Sigmoid colon (tissue), 7 donors: ENCODE results near the gene ZFHX3. TPM values are rescaled to one million over a fixed set of nuclear protein-coding genes. Genes with fewer than 3 reads are reported as not detected.
A peak's percentile ranks its signal among the peaks of the same experiment; 100 is the strongest.

Experiments used
- DNase-seq: peaks from one replicate; pipeline ENCODE4 v3.0.0-alpha.2; 2019
- H3K27ac ChIP-seq, 4 donors: fragments of 200-600 bp; sonication (generic); one replicate each; pipeline ENCODE4 v1.5.1; 2016 to 2019; ENCODE audit warnings: mild to moderate bottlenecking in 1 of 4
- H3K27me3 ChIP-seq, 3 donors: fragments of 200-600 bp; sonication (generic); one replicate each; pipeline ENCODE4 v1.5.1; 2019; ENCODE audit warnings: mild to moderate bottlenecking in 1 of 3
- H3K36me3 ChIP-seq, 4 donors: fragments of 200-600 bp; sonication (generic); one replicate each; pipeline ENCODE4 v1.5.1; 2016 to 2019
- H3K4me1 ChIP-seq, 4 donors: fragments of 200-600 bp; sonication (generic); one replicate each; pipeline ENCODE4 v1.5.1; 2017 to 2019
- H3K4me3 ChIP-seq, 4 donors: fragments of 200-600 bp; sonication (generic); one replicate each; pipeline ENCODE4 v1.5.1; 2017 to 2019; ENCODE audit warnings: mild to moderate bottlenecking in 2 of 4, moderate library complexity in 1 of 4
- H3K9me3 ChIP-seq, 4 donors: fragments of 200-600 bp in 3 of 4; sonication (generic) in 3 of 4; one replicate each; pipeline versions ENCODE4 v1.5.1 to v1.6.1; 2013 to 2019
- EP300 ChIP-seq, 4 donors: sonication (generic); formaldehyde crosslinking; IDR thresholded peaks; one replicate each; pipeline ENCODE4 v1.6.1; 2017; ENCODE audit warnings: antibody characterized with exemption in 4 of 4
- POLR2A ChIP-seq, 2 donors: fragments of 450-650 bp; IDR thresholded peaks; one replicate each; pipeline ENCODE4 v1.6.1; 2016; ENCODE audit warnings: antibody characterized with exemption in 2 of 2, mild to moderate bottlenecking in 2 of 2, moderate library complexity in 2 of 2
- POLR2AphosphoS5 ChIP-seq, 4 donors: sonication (generic); formaldehyde crosslinking; IDR thresholded peaks; one replicate each; pipeline ENCODE4 v1.6.1; 2017; ENCODE audit warnings: antibody characterized with exemption in 4 of 4
- WGBS, 2 donors: extraction: QIAGEN DNeasy Blood & Tissue Kit; methylation state at CpG; one replicate each; pipeline ENCODE4 v1.1.7; 2013; 5-methylcytosine and 5-hydroxymethylcytosine counted together
- intact Hi-C: fragments of 100-400 bp; cut with DNase I; formaldehyde crosslinking; loops from one replicate; pipeline ENCODE4 v1.15.1; 2023
- polyA plus RNA-seq, 3 donors: library from polyadenylated mRNA; stranded (reverse); fragments of 200-250 nt; gene quantifications; one replicate each; pipeline ENCODE4 v1.2.3, GENCODE V29; 2013
- total RNA-seq, 4 donors: library from RNA; depleted of rRNA; stranded (reverse); fragments of >200 nt; gene quantifications; one replicate each; pipeline ENCODE4 v1.1.0, GENCODE V29; 2016
- TF ChIP-seq, protein P1 (sequence below), 4 experiments: fragments of 450-650 bp in 3 of 4; fragments of 200-600 bp in 1 of 4; IDR thresholded peaks; one replicate each; pipeline ENCODE4 v1.5.1; 2016 to 2019; ENCODE audit warnings: antibody characterized with exemption in 4 of 4, mild to moderate bottlenecking in 3 of 4, moderate library complexity in 2 of 4
- donor health status: healthy with polysubstance abuse.
- donor health status: Bipolar disorder and iron deficiency.
- donor health status: healthy.

Gene ZFHX3
- total and polyA plus RNA-seq, 7 donors = 0.69 to 38.8 (median 17.8) TPM

DNA sequence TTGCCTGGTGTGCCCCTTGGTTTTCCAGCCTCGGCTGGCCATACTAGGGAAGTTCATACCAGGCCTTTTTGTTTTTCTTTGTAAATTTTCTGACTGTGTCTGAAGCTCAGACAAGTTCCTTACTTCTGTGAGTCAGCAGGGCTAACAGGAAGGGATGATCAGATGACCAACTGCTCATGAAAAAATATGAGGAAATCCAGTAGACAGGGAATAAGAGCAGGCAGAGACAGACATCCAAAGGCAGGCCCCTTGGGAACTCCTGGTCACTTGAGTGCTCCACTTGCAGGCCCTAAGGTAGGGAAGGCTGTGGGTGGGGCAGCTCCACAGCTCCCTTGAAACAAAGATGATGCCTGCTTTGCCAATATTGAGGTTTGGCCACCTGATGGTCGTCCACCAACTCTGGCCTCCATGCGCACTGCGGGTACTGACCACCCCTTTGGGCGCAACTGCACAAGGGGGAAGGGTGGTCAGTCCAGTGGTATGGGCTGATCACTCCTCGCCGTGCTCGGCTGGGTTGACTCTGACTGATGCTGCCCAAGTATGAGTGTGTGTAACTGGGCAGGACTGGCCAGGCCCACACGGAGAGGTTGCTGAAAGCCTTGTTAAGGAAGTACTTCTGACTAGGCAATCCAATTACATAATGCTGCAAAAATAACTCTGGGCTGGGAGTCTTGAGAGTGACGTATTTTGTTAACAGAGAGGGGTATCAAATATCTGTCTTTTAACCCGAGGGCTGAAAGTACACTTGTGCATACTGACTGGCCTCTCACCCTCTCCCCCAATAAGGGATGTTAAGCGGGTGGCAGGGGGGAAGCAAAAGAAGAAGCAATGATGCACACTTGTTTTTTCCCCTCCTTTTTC, 20.8 kb upstream of the ZFHX3 start:
- peaks cover 0 to 22% (median 0%) of the 10 kb centered on the region in 3 donors for H3K27me3 ChIP-seq
- H3K4me1 ChIP-seq = peaks cover 0 to 63% (median 60%) of the 10 kb centered on the region in 4 donors
- 64 to 70% methylated on average over 12 of the region's 12 CpGs for WGBS, 2 donors
- no peak overlapping the region for H3K4me3 ChIP-seq
- no peaks in the 10 kb centered on the region for H3K36me3 ChIP-seq
- peak; percentile 93 for DNase-seq
- peak overlapping the region; percentile 78 to 98 (median 89) for H3K27ac ChIP-seq
- TF ChIP-seq POLR2A (IDR thresholded peaks at IDR 0.05) (peak in 1 of 2 donors; percentile 14), EP300 (IDR thresholded peaks at IDR 0.05) (peak in 1 of 4 donors; percentile 23), POLR2AphosphoS5 (IDR thresholded peaks at IDR 0.05) (peak; percentile 43 to 71 (median 65))
- TF ChIP-seq, protein P1, sequence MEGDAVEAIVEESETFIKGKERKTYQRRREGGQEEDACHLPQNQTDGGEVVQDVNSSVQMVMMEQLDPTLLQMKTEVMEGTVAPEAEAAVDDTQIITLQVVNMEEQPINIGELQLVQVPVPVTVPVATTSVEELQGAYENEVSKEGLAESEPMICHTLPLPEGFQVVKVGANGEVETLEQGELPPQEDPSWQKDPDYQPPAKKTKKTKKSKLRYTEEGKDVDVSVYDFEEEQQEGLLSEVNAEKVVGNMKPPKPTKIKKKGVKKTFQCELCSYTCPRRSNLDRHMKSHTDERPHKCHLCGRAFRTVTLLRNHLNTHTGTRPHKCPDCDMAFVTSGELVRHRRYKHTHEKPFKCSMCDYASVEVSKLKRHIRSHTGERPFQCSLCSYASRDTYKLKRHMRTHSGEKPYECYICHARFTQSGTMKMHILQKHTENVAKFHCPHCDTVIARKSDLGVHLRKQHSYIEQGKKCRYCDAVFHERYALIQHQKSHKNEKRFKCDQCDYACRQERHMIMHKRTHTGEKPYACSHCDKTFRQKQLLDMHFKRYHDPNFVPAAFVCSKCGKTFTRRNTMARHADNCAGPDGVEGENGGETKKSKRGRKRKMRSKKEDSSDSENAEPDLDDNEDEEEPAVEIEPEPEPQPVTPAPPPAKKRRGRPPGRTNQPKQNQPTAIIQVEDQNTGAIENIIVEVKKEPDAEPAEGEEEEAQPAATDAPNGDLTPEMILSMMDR (IDR thresholded peaks at IDR 0.05) = no peak
- intact Hi-C loops = no loop called here
- no peaks in the 10 kb centered on the region for H3K9me3 ChIP-seq

DNA sequence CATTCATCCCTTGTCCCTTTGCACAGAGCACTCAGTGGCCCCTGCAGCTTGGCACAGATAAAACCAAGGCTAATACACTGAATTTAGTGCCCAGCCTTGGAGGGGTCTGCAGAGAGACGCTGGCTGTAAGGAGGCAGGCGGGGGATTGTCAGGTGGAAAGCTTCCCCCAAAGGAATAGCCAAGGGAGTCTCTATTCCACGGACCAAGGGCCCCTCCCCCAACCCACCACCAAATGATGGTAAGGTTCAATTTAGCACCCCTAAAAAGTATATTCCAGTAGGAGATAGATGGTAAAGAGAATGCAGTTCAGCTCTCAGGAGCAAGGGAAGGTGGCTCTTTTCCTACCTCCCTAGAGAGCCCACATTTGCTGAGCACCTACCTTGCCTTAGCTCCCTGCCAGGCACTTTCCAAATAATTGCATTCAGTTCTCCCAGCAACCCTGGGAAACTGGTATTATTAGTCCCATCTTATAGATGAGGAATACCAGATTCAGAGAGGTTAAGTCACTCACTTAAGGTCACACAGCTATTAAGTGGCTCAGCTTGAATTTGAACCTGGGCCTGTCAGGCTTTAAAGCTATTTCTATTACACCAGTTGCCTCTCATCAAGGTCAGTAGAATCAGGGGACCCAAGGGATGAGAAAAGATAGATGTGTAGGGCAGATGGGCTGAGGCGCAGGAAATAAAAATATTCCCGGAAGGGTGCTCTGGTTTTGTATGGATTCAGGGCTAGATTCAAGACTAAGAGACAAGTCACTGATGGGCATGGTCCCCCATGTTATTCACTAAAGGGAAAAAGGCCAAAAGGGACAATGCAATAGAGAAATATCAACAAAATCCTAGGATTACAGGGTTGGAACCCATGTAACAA, 20.0 kb upstream of the ZFHX3 start:
- no peaks in the 10 kb centered on the region for H3K36me3 ChIP-seq
- H3K4me3 ChIP-seq = no peak overlapping the region
- no peak for TF ChIP-seq EP300 (IDR thresholded peaks at IDR 0.05)
- TF ChIP-seq POLR2A (IDR thresholded peaks at IDR 0.05) = no peak
- no peak for TF ChIP-seq POLR2AphosphoS5 (IDR thresholded peaks at IDR 0.05)
- TF ChIP-seq, protein P1 (IDR thresholded peaks at IDR 0.05) = no peak
- no peaks in the 10 kb centered on the region for H3K9me3 ChIP-seq
- peaks cover 0 to 25% (median 8%) of the 10 kb centered on the region in 3 donors for H3K27me3 ChIP-seq
- peak overlapping the region; percentile 78 to 98 (median 89) for H3K27ac ChIP-seq
- H3K4me1 ChIP-seq = peaks cover 0 to 63% (median 60%) of the 10 kb centered on the region in 4 donors
- intact Hi-C loops = no loop called here
- DNase-seq = peak; percentile 58
- WGBS, 2 donors = 66 to 93% methylated on average over 5 of the region's 5 CpGs

DNA sequence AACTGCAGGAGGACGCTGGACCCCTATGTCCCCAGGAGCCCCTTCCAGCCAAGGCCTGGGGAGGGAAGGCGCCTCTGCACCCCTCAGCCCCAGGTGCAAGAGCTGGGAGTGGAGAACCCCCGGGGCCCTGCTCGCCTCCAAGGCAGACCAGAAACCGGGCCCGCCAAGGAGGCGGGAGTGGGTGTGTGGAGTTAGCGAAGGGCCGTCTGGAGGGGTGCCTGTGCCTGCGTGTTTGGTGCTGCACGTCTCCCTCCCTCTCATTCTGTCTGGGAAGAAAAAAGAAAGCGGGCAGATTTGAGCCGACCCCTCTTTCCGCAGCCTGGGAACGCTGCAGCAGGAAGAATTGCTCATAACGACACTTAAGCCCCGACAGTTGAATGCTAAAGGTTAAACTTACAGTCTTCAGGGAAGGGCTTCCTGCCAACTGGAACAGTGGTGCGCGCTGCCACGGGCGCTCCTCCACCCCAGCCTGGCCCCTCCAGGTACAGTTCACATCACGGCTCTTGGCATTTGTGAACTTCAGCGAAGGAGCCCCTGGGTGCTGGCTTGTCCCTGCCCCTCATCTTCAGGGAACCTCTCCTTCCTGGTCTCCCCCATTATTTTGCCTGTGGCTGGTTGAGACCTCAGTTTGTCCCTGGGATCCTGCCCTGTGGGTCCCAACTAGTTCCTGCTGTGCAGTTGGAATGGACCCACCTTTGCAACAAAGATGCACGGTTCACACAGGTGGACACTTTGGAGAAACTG, 19.2 kb upstream of the ZFHX3 start:
- WGBS, 2 donors = 14 to 46% methylated on average over 24 of the region's 24 CpGs
- peak overlapping the region in 3 of 4 donors; percentile 26 to 44 (median 42) for H3K4me3 ChIP-seq
- TF ChIP-seq EP300 (IDR thresholded peaks at IDR 0.05) = no peak
- peak in 2 of 4 donors; percentile 20 to 25 for TF ChIP-seq POLR2AphosphoS5 (IDR thresholded peaks at IDR 0.05)
- no peaks in the 10 kb centered on the region for H3K9me3 ChIP-seq
- H3K27ac ChIP-seq = peak overlapping the region; percentile 78 to 98 (median 89)
- no peaks in the 10 kb centered on the region for H3K36me3 ChIP-seq
- peaks cover 0 to 63% (median 60%) of the 10 kb centered on the region in 4 donors for H3K4me1 ChIP-seq
- peak; percentile 70 for DNase-seq
- intact Hi-C loops = no loop called here
- peaks cover 0 to 25% (median 8%) of the 10 kb centered on the region in 3 donors for H3K27me3 ChIP-seq

DNA sequence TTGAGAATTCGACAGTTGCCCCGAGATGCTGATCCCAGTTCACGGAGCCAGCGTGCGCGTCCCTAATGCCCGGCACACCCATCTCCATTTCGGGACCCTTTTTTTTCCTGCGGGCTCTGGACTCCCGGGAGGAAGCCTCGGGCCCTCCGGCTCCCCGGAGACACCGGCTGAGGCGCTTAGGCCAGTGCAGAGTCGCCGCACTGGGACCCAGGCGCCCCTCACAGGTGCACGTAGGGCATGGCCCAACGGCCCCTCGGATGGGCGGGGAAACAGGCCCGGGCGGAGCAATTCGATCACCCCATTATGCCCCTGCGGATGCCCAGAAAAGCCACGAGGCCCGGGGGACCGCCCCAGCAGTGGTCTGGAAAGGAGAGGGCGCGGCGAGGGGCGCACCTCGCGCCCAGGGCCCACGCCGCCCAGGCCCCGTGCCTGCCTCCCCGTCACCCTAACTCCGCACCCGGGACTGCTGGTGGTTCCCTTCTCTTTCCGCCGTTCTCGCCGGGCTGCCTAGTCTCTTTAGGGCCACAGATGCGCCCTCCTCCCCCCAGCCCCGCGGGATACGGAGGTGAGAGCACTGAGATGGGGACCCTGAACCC, 18.5 kb upstream of the ZFHX3 start:
- WGBS, 2 donors = 4 to 11% methylated on average over 49 of the region's 49 CpGs
- intact Hi-C loops = no loop called here

More for the DNA sequence above, 18.5 kb upstream of the ZFHX3 start:
- peaks cover 0 to 25% (median 8%) of the 10 kb centered on the region in 3 donors for H3K27me3 ChIP-seq
- H3K9me3 ChIP-seq = no peaks in the 10 kb centered on the region
- H3K27ac ChIP-seq = peak overlapping the region; percentile 78 to 98 (median 89)
- no peaks in the 10 kb centered on the region for H3K36me3 ChIP-seq
- peaks cover 0 to 66% (median 58%) of the 10 kb centered on the region in 4 donors for H3K4me1 ChIP-seq
- TF ChIP-seq POLR2AphosphoS5 (IDR thresholded peaks at IDR 0.05) = no peak
- no peak for TF ChIP-seq POLR2A (IDR thresholded peaks at IDR 0.05)
- TF ChIP-seq, protein P1 (IDR thresholded peaks at IDR 0.05) = no peak
- TF ChIP-seq EP300 (IDR thresholded peaks at IDR 0.05) = no peak
- peak overlapping the region; percentile 9 to 44 (median 34) for H3K4me3 ChIP-seq
- DNase-seq = no peak
